Stimulated activated CD8-positive, alpha-beta memory T cell treated with anti-CD3 and anti-CD28 coated beads, Interleukin-2, amount 100 ng/mL, for 48 hours (primary cell): ENCODE results near the gene ROGDI.
A peak's percentile ranks its signal among the peaks of the same experiment; 100 is the strongest.

Experiments used
- DNase-seq, 2 donors: peaks; one replicate each; pipeline ENCODE4 v3.0.0-alpha.2; 2020; ENCODE audit warnings: low read depth in 2 of 2

Gene ROGDI, protein sequence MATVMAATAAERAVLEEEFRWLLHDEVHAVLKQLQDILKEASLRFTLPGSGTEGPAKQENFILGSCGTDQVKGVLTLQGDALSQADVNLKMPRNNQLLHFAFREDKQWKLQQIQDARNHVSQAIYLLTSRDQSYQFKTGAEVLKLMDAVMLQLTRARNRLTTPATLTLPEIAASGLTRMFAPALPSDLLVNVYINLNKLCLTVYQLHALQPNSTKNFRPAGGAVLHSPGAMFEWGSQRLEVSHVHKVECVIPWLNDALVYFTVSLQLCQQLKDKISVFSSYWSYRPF

DNA sequence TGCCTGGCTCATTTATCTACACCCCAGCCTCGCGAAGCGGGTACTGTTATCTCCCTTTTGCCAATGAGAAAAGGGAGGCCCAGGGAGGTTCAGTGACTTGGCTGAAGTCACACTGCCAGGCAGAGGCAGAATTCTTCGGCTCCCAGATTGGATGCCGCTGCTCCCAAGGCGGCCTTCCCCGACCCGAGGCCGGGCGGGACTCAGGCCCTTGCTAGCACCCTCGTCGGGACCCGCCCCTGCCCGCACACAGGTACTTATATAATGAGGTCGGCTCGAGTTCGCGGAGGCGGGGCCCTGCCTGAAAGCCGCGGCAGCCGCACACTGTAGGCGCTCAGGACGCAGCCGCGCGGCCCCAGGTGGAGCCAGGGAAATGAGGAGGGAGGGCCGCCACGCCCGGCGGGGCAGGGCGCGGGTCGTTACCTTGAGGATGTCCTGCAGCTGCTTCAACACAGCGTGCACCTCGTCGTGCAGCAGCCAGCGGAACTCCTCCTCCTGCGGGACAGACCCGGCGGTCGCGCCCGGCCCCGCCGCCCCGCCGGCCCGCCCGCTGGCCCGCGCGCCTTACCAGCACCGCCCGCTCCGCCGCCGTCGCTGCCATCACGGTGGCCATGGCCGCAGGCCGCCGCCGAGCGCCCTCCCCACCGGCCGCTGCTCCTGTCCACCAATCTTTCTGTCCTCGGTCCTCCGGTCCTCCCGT, at the start of gene ROGDI:
Gene ROGDI, minus strand, starts transcription at position 672 of the 697 bp plus-strand sequence. Its CDS starts 62 bp downstream, at position 610.
- peak; percentile 57 to 59 for DNase-seq

DNA sequence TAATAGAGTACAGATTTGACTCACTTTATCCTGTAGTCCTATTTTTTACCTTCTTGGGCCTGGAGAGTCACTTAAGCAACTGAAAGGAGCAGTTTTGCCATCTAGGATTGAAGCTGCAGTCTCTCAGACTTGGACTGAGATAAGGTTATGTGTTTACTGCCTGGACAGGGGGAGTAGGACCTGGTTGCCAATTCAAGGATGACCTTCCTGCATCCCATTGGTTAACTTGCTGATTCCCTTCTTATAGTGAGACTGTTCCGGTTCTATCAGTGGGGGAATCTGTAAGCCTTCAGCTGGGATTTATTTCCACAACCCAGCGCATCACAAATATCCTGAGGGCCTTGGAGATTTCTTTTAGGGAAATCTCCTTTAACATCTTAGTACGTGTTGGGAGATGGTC, 47.8 kb upstream of the ROGDI start:
- no peak for DNase-seq

DNA sequence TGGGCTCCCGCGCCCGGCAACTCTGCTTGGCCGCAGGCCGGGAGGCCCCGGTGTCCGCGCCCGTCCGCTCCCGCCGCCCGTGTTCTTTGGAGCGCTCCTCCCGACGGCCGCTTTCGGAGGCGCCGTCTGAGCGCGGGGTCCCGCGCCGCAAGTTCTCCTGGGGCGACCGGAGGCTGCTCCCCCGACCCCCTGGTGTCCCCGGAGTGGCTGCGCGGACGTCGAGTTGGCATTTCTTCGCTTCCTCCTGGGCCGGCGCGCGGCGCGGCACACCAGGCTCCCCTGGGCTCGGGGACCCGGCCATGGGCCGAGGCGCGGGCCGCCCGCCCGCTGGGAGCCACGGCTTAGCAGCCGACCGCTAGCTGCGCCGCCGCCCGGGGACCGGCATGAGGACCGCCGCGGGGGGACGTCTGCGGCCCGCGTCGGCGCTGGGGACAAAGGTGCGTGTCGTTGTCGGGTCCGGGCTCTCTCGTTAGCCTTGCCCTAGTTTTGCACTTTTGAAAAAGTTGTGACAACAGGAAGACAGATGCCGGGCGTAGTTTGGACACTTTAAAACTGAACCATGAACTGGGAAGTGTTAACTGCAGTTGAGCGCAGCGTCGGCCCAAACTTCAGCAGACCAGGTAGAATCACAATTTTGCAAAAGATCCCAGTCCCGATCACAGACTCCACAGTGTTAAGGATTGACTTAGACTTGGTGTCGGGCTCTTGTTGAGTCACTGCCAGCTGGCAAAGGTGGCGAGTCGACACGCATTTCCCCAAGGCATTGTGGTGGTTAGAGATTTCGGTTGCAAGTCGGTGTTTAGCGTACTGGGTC, 45.5 kb upstream of the ROGDI start:
- peak; percentile 8 to 17 for DNase-seq

DNA sequence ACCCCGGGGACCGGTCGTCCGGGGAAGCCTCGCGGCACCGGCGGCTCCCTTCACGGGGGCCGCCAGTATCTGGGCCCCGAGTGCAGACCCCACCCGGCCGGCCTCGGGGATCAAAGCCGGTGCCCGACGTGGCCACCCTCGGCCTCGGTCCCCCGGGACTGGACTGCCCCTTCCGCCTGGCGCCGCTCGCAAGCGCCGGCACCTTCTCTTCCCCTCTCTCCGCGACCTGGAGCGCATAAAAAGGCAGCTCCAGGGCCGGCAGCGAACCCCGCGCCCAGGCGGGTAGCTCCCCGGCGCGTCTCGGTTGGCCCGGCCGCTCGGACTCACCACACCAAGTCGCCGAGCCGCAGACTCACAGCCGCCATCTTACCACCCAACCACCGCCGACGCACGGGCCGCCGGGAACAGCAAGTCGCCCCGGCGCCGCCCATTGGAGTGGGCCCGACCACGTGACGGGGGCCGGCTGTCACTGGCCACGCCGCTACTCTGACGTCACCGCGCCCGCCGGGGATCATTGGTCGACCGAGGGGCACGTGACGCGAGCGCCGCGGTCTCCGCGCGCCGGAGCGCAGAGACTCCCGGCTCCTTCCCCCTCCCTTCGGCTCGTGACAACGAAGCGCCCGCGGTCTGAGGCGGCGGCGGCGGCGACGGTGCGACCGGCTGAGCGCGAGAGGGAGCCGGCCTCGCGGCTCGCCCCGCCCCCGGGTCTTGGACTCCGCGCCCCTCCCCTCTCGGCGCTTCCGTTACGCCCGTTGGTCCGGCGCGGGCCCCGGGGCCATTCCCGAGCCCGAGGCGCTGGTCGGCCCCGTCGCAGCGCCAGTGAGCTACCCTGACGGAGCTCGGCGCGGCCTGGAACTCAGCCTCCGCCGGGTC, 44.7 kb upstream of the ROGDI start, which contains the start of the genes GLYR1 and UBN1:
Gene GLYR1, minus strand, starts transcription at position 388 of the 873 bp plus-strand sequence. Its CDS starts 23 bp downstream, at position 365.
Gene UBN1, plus strand, starts transcription at position 581 of the 873 bp plus-strand sequence. CDS start 5,437 bp downstream, outside the sequence.
- peak; percentile 100 for DNase-seq

DNA sequence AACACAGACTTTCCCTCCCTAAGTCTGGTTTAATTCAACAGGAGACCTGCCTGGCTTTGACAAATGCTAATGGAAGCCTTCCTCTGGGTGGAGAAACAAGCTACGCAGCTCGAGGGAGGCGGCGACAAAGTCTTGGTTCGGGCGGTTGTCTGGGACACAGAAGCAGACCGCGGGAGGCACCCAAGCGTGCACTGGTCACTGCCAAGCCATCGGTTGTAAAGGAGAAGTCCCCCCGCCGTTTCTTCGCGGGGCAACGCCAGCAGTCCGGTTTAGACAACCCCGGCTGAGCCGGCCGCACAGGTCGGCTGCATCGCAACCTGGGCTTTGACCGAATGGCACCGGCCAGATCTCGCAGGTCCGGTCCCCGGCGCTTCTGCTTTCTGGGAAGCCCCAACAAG, 44.1 kb upstream of the ROGDI start:
- DNase-seq, result peak; percentile 7 to 11

DNA sequence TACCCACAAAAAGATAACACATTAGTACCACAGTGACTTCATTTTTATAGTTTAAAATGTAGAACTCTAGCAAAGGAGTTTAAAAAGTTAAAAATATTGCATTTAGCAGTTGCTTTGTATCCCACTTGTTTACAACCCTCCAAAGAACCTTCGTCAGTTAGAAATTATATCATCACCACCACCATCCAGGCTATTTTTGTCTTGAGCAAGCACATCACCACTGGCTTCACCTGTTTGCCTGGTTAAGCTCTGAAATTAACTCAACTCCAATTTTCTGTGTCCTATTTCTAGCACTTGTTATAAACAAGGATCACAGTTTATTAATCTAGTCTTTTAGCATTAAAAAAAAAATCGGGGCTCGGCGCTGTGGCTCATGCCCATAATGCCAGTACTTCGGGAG, 38.6 kb upstream of the ROGDI start:
- DNase-seq, result no peak

DNA sequence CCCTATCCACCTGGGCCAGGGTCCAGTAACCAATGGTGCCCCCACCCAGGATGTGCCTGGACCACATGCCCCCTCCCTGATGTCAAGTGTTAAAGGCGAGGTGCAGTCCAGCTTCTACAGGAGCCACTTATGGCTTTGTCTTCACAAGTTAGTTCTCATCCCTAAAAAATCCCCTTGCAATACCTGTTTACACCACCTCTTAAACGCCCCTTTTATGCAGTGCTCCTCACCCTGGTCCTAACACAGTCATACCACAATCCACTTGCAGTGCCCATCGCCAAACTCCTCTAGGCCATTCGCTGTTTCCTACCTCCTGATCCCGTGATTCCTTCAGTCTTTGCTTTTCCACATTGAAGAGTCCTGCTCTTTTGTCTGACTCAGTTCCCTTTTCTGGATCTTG, 37.5 kb upstream of the ROGDI start:
- DNase-seq, result no peak

DNA sequence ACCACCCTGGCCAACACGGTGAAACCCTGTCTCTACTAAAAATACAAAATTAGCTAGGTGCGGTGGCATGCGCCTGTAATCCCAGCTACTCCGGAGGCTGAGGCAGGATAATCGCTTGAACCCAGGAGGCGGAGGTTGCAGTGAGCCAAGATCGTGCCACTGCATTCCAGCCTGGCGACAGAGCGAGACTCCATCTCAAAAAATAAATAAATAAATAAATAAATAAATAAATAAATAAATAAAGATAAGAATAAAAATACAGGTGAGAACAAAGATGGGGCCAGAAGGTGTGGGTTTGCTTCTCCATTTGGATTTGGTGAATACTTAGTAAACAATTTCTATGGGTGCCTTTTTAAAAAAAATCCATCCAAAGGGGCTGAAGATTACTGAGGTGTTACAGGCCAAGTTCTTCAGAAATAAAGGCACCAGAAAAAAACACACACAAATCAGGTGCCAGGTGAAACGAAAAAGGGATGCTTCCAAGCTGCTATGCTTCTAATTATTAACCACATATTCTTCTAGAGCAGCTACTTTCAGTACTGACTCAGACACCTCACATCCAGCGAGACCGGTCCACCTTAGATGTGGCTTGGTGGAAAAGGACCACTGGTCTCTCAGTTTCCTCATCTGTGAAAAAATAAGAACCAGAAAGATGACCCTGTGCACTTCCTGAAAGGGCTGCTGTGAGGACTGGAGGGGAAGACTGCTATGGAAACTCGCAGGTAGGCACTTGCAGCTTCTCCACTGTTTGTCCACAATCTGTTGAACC, 35.5 kb upstream of the ROGDI start:
- no peak for DNase-seq

DNA sequence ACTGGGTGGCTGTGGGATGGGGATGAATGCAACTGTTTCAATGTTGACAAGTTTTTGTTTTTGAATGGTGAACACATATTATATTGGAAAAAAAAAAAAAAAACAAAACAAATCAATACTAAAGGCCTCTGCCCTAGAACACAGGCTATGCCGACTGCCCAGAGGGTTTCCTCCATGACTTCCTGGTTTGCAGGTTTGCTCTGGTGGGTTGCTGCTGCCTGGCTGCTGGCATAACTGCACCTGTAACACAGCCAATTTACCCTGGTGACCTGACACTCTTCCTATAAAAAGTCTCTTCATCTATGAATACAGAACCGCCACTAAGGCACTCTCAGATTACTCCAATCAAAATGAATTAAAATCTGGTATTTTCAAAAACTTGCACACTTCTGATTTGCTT, 34.3 kb upstream of the ROGDI start:
- no peak for DNase-seq

DNA sequence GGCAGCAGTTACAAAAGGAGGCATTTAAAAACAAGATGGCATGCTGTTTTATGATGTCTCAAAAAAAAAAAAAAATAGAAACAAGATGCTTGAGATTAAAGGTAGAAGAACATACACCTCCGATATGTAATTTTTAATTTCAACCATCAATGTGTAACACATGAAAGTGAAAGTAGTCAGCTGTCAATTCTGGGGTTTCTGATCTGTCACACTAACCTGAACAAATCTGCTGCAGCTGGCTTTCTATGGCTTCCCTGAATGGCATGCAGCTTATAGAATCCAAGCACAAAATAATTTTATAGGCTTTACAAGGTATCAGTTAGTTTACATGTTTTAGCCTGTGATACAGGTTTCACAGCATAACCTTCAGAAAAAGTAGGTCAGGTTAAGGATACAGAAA, 31.2 kb upstream of the ROGDI start:
- DNase-seq, result no peak

DNA sequence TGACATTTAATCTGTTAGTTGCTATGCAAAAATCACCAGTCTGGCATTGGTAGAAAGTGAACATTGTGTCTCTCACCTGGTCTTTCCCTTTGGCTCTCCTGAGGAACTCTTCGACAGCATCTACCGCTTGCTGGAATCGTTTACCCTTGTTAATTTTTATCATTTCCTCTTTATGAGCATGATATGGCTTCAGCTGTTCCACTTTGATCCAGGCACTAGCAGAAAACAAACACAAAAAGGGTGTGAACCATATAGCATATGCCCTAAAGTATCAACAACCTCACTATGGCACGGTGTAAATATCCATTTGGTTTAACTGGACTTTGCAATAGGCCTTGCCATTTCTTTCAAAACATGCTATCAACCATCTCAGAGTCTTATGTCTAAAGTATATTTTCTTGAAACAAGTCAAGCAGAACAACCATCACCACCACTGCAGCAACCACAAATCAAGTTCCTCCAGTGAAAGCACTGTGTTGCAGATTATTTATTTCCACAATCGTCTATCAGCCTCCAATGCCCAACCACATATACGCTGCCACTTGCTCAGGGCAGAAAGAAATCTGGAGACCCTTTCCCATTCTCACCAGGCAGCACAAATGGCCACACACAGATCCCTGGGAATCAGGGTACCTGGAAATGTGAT, 30.4 kb upstream of the ROGDI start:
- no peak for DNase-seq

DNA sequence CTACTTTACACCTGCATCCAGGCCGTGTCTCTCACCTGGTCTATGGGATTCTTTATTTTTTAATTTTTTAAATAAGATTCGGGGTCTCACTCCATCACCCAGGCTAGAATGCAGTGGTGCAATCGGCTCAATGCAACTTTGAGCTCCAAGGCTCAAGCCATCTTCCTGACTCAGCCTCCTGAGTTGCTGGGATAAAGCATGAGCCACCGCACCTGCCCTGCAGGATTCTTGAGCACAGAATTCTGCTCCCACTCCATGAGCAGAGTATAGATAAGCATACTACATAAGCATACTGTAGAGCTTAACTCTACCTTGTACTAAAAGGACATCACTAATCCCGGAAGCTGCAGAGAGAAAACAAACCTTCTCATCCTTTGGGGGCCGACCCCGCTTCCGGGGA, 29.2 kb upstream of the ROGDI start:
- DNase-seq, result no peak

DNA sequence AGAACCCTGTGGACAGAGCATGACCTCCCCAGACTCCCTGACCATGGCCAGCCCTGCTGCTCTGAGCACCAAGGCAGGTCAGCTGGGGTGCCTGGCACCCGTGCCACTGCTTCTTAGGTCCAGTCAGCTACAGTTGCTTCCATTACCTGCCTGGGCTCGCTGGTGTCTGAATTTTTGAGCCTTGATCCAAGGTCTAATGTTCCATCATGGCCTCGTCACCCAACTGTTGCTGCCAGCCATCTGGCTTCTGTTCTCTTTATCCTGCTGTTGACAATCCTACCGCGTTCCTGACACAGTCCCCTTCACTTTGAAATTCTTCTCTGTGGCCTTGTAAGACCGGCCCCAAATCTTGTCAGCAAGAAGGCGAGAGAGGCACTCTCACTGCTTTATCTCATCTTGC, 28.0 kb upstream of the ROGDI start:
- no peak for DNase-seq

DNA sequence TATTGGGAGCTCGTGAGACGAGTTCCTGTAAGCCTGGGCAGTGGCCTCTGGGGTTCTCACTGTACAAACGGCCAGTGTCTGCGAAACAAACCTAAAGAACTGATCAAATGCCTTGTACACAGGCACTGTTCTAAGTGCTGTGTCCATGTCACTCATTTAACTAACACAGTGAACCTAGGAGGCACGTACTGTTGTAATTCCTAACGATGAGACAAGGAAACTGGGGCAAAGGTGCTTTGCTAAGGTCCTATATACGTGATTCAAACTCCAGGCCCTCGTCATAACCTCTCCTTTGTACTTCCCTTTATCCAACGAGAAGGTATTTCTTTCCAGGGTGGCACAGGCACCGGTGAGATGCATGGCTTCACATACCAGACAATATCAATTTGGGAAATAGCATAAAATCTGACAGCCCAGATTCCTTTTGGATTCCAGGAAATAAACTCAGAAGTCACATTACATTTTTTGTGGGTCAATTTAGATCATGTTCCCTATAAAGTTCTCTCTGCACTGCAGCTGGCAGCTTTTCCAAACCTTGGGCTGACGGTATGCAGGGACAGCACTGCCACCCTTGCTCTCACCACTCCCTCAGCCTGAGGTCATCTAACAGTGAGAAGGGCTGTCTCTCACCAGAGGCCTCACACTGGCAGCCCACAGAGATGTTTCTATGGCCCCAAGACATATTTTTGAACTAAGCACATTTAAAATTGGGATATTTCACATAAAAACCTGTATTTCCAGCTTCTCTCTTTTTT, 26.3 kb upstream of the ROGDI start:
- DNase-seq, result no peak

DNA sequence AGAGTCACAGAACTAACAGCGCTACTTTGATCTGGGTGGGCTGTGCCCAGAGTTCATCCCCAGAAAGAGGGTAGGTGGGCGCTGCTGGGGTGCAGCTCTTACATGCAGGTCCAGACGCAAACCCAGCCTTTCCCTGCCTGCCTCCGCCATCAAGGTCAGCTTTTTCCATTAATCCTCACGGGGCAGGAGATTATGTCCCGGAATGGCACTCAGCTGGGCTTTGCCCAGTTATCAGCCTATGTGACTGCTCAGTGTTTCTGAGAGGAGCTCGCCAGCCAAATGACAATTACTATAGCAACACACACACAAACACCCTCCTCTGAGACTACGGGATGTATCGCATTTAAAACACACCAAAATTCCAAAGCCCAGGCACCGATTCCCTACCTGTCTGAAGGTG, 24.5 kb upstream of the ROGDI start:
- DNase-seq, result no peak

DNA sequence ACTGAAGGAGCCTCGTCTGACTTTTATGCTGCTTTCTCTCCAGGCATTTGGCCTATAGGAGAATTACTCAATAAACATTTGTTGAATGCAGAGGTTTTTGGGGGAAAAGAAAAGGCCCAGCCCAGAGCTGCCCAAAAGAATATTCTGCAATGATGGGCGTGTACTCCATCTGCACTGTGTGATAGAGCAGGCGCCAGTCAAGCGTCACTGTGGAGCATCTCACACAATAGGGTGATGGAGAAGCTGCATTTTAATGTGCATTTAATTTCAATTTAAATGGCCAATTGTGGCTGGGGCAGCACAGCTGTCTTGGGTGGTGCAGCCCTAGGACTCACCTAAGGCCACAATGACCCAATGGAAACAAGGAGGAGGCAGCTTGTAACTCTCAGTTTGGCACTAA, 24.1 kb upstream of the ROGDI start:
- no peak for DNase-seq

DNA sequence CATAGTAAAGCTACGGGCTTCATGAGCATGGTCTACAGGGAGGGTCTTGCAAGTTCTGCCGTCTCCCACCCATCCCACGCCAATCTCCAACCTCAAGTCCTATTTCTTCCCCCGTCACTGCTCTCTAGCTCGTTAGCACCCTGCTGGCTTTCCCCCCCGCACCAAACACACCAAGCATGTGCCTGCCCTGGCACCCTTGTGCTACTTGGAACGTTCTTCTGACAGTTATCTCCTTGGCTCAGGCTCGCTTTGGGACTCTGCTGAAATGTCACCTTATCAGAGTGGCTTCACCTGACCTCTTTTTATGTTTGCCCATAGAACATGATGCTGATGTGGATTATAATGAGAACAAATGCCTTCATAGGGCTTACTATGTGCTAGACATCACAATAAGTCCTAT, 22.8 kb upstream of the ROGDI start:
- DNase-seq, result no peak

DNA sequence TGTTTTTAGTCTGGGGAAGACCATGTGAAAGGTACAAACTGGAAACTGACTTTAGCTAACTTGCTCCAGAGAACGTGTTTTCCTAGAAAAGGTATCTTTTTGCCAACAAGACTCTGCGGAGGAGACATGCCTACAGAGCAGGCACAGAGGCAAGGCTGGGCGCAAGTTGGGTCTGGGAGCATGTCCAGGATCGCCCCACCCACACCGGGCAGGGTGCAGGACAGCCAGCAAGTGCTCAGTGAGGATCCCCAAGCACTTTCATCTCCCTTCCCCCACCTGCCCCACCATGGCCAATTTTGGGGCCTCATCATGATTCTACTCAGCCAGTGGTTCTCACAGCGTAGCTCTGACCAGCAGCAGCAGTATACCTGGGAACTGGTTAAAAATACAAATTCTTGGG, 18.2 kb upstream of the ROGDI start:
- no peak for DNase-seq

DNA sequence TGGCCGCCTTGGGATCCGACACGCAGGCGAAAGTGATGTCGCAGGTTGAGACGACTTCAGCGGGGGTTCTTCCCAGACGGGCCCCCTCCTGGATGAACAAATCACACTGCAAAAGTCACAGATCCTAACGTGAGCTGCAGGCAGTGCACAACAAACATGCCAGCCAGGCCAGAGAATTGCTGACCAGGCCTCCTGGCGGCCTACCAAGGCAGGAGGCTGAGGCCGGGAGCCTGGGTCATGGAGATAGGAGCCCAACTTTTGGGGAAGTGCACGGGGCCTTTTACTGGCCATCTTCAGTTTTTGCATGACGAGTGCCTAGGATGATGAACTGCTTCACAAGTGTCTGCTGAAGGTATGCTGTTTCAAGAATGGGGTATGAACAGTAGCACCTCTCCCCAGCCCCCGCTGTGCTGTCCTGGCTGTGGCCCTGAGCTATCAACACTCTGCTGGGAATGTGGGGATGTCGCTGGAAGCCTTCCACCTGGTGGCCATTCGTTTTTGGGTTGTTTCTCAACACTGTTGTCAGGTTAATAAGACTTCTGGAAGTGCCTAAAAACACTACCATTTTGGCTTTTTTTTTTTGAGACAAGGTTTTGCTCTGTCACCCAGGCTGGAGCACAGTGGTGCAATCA, 12.2 kb upstream of the ROGDI start:
- no peak for DNase-seq
